NB4 (cell line): Measurements from ENCODE around the gene PER3.

Experiments
- DNase-seq: peaks from one replicate; pipeline ENCODE4 v3.0.0; 2010; ENCODE audit warnings: low read depth
- H3K4me3 ChIP-seq: one replicate; pipeline ENCODE4 v1.5.1; 2011; ENCODE audit warnings: mild to moderate bottlenecking, low read depth, low read length, moderate library complexity
- MYC ChIP-seq: IDR thresholded peaks from 2 replicates; pipeline ENCODE4 v1.6.1; 2011; ENCODE audit warnings: low read depth, low read length
- POLR2A ChIP-seq: IDR thresholded peaks from 2 replicates; pipeline ENCODE4 v1.6.1; 2011; ENCODE audit warnings: mild to moderate bottlenecking; ENCODE audit not compliant: insufficient read length; ENCODE audit errors: extremely low read depth
- TF ChIP-seq, protein P1 (sequence below): IDR thresholded peaks from 2 replicates; pipeline ENCODE4 v1.6.1; 2011; ENCODE audit warnings: low read depth, low read length
- TF ChIP-seq, protein P2 (sequence below): IDR thresholded peaks from one replicate; pipeline ENCODE4 v1.5.1; 2012; ENCODE audit warnings: low read depth, low read length

The PER3 gene

DNA sequence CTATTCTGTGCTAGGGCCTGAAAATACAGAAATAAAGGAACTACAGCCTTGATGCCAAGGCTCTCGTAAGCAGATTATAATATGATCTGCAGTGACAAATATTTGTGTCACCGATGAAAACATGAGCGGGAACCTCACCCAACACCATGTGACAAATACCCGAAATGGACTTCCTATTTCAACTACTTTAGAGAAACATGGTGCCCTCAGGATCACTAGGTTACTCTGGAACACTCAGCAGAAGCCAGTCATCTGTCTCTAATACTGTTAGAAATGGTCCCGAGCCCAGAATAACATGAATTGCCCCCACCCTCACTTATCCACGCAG is 13.5 kb upstream of the PER3 start:
- no peak for DNase-seq
- TF ChIP-seq, protein P1, sequence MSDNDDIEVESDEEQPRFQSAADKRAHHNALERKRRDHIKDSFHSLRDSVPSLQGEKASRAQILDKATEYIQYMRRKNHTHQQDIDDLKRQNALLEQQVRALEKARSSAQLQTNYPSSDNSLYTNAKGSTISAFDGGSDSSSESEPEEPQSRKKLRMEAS, result peak; percentile 47
- TF ChIP-seq, protein P2, sequence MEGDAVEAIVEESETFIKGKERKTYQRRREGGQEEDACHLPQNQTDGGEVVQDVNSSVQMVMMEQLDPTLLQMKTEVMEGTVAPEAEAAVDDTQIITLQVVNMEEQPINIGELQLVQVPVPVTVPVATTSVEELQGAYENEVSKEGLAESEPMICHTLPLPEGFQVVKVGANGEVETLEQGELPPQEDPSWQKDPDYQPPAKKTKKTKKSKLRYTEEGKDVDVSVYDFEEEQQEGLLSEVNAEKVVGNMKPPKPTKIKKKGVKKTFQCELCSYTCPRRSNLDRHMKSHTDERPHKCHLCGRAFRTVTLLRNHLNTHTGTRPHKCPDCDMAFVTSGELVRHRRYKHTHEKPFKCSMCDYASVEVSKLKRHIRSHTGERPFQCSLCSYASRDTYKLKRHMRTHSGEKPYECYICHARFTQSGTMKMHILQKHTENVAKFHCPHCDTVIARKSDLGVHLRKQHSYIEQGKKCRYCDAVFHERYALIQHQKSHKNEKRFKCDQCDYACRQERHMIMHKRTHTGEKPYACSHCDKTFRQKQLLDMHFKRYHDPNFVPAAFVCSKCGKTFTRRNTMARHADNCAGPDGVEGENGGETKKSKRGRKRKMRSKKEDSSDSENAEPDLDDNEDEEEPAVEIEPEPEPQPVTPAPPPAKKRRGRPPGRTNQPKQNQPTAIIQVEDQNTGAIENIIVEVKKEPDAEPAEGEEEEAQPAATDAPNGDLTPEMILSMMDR, result no peak
- H3K4me3 ChIP-seq, result peak overlapping the region; percentile 80

DNA sequence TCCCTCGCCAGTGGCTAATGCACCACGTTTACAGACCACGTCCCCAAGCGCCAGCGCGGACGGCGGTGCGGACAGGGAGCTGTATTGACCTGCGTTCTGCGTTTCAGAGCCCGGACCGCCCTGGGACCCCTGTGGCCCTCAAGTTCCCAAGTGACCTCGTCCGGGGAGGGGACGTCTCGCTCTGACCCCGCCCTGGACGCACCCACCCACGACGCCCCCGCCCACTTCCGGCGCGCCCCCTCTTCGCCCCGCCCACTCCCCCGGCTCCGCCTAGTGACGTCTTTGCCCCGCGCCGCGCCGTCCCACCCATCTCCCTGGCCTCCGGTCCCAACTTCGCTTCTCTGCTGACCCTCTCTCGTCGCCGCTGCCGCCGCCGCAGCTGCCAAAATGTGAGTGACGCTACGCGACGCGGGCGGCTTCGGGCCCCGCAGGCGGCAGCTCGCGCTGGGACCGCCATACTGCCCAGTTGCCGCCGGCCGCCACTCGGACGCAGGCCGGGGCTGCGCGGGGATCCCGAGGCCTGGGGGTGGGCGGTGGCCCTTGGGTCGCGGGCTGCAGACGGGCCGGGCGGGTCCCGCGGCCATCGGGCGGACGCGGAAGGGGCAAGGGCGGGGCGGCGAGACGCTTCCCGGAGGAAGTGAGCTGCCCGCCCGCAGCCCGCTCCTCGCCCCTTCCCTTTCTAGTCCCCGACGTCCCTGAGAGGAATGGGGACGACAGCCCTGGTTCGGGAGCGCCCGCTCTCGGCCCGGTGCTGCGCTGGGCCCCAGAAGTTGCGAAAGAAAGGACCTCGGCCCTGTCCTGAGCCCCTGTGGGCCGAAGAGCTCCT is 12.9 kb upstream of the PER3 start, which contains the start of gene VAMP3:
VAMP3 (plus strand) TSS at position 300 of the 826 bp plus-strand sequence; CDS start at position 388, 88 bp downstream.
- peak; percentile 89 for DNase-seq
- peak within 1 kb of the TSS; percentile 97 for H3K4me3 ChIP-seq
- TF ChIP-seq MYC (no peak), POLR2A (peak; percentile 59)

DNA sequence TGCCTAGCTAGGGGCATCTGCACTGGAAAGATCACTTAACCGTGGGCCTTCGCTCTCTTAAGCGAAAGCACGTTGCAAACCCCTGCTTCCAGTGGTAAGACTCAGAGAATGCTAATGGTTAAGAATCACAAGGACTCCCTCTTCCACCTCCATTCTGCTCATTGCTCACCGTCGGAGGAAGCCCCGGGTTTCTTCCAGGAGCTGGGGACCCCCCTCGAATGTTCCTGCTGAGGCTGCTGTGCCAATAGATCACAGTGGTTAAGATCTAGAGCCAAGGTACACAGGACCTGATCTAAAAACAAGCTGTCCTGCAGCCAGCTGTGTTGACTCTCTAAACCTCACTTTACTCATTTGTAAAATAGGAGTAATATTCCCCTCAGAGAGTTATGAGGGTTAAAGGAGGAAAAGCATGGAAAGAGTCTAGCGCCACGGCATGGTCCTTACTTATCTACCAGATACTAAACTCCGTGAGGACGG is 12.2 kb upstream of the PER3 start:
- no peak for DNase-seq
- TF ChIP-seq POLR2A, result no peak
- TF ChIP-seq, protein P1, result no peak
- TF ChIP-seq MYC, result no peak
- TF ChIP-seq, protein P2, result no peak
- H3K4me3 ChIP-seq, result peak overlapping the region; percentile 97

DNA sequence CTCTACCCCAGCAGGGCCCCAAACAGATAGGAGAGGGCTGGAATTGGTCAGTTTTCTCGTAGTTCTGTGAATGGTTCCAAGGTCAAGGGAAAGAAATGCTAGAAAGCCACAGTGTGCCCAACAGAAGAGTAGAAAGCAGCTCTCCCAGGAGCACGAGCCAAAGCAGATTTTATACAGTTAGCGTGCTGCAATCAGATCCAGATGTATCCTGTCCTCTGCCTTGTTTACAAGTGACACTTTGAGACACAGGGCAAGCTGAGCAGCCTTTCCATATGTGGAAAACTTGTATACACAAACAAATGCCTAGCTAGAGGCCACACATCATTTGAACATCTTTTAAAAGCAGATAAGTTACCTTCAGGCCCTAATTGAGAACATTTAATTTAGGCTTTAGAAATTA is 6.5 kb upstream of the PER3 start:
- H3K4me3 ChIP-seq, result no peak overlapping the region
- TF ChIP-seq, protein P1, result no peak
- TF ChIP-seq POLR2A (no peak), MYC (no peak)
- TF ChIP-seq, protein P2, result no peak
- no peak for DNase-seq

DNA sequence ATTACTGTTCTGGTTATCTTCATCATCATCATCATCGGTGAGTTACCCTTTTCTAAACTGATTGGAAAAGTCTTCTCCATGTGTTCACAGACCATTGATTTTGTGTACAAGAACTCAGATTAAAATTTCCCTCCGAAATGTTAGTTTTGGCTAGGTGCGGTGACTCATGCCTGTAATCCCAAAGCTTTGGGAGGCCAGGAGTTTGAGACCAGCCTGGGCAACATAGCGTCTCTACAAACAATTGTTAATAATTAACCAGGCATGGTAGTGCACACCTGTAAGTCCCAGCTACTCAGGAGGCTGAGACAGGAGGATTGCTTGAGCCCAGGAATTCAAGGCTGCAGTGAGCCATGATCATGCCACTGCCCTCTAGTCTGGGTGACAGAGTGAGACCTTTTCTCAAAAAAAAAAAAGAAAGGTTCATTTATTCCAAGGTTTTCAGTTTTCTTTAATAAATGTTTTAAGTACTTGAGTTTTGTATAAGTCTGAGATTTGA is 5.9 kb upstream of the PER3 start:
- no peak for DNase-seq
- no peak overlapping the region for H3K4me3 ChIP-seq
- TF ChIP-seq MYC, result no peak
- TF ChIP-seq, protein P2, result no peak
- TF ChIP-seq, protein P1, result no peak
- TF ChIP-seq POLR2A, result no peak

DNA sequence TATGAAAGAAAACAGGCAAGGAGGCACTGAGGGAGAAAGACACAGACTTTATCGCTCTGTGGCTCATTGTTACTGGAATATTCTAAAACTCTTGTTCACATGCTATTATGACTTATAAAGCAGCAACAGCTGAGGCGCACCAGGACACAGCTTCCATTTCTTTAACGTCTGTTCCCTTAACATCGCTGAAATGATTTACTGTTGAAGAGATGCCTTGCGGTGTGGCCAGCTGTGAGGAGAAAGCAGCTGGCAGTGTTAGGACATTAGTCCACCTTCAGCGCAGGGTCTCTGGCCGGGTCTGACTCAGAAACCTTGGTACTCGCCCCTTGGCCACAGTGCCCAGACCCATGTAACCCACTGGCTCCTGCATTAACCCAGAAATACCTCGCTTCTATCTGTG is 3.1 kb upstream of the PER3 start:
- no peak for DNase-seq
- TF ChIP-seq, protein P1, result no peak
- TF ChIP-seq, protein P2, result no peak
- TF ChIP-seq MYC (no peak), POLR2A (no peak)
- H3K4me3 ChIP-seq, result no peak overlapping the region
